ENCODE data around the gene TEPSIN.

TEPSIN gene

DNA sequence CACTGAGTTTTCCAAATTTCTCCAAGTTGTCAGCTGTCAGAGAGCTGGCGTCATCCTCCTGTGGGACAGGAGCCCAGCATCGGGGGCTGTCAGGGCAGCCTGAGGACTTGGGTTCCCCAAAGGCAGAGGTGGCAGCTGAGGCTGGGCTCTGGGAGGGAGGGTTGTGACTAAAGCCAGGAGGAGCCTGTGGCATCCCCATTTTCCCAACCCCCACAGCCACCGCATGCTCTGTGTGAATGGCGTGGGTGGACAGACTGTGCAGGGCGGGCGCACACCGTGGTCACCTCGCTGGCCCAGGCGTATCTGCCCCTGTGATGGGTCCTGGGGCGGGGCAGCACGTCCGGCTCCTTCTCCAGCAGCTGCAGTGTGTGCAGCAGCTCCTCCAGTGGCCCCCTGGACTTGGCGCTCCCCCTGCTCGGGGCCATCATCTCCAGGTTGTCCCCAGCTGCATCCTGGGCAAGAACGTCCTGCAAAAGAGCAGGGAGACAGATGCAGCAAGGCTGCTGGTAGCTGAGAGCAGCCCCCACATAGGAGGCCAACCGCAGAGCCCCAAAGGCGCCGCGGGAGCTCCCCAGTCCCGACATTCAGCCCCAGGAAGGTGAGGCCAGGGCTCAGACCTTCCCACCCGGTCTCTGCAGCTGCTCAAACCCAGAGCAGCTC lies 40.9 kb downstream of the TEPSIN start:
- no peak for DNase-seq (ENCODE audit: low read depth in 3 of 3)

DNA sequence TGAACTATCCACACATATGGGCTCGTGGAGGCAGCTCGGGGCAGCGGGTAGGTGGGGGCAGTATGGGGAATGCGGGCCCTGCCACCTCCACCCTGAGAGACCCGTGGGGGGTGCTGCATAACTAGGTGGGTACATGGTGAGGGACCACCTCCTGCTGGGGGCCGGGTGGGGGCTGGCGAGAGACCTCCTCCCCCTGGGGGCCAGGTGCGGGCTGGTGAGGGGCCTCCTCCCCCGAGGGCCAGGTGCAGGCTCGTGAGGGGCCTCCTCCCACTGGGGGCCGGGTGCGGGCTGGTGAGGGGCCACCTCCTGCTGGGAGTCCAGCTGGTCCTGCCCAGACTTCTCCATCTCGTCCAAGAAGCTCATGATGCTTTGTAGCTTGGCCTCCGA lies 41.5 kb downstream of the TEPSIN start:
- no peak for DNase-seq (ENCODE audit: low read depth in 3 of 3)

DNA sequence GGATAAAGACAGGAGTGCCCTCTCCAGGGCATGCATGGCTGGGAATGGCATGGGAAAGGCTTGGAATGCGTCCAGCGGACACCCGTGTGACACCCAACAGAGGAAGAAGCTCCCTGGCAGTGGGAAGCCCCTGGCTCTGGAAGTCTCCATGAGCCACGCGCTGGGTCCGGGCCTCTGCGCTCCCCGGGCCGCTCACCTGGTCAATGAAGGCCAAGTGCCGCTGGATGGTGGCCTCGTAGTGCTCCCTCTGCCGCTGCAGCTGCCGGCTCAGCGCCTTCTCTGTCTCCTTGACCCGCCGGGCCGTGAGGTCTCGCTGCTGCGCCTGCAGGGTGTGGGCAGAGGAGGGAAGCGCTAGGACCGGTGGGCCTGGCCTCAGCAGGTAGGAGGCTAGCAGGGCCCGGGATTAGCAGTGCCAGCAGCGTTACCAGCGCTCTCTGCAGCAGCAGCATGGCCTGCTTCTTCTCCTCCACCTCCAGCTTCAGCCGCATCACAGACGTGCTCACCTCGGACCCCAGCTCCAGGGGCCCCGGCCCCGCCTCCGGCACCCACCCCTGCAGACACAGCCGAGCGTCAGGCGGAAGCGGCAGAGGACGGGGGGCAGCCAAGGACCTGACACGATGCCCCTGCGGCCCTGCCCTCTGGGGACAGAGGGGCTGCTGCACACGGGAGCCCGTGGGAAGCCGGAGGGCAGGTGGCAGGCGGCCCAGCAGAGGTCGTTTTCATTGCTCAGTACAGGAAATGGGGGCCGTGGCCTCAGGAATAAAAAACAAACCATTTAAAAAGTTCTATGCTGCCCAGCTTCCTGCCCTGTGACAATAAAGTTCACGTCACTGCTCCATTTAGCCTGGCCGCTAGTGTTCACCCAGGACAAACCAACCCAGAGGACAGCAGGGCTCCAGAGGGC lies 42.1 kb downstream of the TEPSIN start:
- DNase-seq (ENCODE audit: low read depth in 3 of 3) = no peak

GRCh38 chr17:81195941-81196495 lies 42.8 kb downstream of the TEPSIN start:
- no peak for DNase-seq (ENCODE audit: low read depth in 3 of 3)

DNA sequence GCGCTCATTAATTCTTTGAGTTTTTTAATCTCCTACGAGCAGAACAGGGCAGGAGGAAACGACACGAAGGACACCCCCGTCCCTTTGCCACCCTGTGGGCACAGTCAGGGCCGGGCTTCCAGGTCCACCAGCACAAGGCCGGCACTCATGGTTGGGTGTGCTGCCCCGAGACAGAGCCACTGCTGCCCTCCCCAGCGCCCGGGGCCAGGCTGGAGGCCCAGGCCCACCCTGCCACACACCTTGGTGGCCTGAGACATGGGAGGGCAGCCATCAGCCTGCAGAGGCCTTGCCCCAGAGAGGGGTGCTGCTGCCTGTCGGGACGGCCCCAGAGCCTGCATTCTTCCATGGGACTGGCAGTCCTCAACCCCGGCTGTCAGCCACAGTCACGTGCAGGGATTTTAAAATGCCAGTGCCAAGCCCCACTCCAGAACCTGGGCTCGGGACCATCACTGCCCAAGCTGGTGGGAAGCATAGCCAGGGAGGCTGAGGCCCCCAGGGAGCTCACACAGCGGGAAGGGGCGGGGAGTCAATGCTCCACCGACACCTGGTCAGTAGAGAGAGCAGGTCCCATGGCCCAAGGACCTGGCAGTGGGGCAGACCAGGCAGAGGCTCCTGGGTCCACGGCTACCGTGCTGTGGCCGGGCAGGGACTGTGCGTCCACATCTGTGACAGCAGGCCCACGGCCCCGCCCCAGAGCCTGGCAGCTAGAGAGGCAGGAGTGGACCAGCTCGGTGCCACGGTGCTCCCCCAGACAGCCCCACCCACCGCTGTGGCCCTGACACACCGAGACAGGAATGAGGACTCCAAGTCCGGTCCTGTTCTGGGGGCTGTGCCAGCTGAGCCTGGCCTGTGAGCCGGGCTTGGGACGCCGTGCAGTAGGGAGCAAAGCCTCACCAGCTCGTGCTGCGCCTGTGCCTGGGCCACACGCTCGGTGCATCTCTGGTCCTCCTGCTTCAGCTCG lies 43.6 kb downstream of the TEPSIN start:
- DNase-seq (ENCODE audit: low read depth in 3 of 3) = no peak

GRCh38 chr17:81194225-81194760 lies 44.6 kb downstream of the TEPSIN start:
- no peak for DNase-seq (ENCODE audit: low read depth in 3 of 3)

GRCh38 chr17:81193470-81194224 lies 45.2 kb downstream of the TEPSIN start:
- DNase-seq (ENCODE audit: low read depth in 3 of 3) = no peak

DNA sequence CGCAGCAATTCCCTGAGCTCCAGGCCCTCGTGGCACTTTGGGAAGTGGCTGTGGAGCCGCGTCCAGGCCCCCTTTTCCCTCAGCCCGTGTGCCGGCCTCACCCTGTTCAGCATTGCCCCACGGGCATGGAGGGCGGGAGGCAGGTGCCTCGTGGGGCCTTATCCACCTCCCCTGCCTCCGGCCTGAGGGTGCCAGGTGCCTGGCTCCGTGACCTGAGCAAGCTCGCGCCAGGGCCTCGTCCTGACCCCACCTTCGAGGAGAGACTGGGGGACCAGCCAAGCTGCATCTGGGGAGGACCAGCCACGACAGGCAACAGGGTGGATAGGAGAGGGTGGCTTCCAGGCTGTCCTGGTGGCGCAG lies 45.8 kb downstream of the TEPSIN start:
- DNase-seq (ENCODE audit: low read depth in 3 of 3) = no peak

DNA sequence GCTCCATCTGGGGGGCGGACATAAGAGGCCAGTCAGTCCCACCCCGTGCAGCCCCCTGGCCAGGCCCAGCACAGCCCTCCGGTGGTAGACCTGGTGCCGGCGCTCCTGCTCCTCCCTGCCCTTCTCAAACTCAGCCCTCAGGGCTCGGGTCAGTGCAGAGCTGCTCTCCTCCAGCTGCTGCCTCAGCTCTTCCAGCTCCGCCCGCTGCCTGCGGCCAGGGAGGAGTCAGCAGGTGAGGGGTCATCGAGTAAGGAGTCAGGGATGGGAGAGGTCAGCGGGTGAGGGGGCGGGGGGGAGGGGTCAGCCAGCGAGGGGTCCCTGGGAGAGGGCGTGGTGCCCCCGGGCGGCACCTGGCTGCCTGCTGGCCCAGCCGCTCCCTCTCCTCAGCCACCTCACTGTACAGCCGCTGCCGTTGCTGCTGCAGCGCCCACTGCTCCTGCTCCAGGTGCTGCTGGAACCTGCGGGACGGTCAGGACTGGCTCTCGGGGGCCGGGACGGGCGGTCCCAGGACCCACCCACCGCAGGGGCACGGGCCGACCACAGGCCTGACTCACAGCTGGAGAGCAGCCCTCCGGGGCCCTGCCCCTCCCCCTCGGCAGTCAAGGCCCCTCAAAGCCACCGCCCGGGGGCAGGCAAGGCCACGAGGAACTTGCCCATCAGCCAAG lies 46.3 kb downstream of the TEPSIN start:
- no peak for DNase-seq (ENCODE audit: low read depth in 3 of 3)

- DNase-seq (ENCODE audit: low read depth in 3 of 3) = no peak
These were observed 47.2 kb downstream of the TEPSIN start for GRCh38 chr17:81191646-81192045.

DNA sequence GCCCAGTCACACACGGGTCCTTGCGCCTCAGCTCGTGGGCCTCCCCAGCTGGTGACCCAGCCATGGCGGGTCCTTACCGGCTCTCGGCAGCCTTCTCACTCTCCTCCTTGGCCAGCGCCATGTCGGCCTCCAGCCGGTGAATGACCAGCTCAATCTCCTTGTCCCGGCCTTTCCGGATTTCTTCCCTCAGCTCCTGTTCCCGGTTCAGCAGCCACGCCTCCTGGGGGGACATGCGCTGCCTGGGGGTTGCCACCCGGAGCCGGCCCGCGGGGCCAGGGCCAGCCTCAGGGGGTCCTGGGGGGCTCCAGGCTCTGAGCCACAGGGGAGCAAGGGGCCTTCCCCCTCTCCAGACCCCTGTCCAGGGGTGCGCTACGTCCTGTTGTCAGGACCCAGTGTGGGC lies 47.7 kb downstream of the TEPSIN start:
- DNase-seq (ENCODE audit: low read depth in 3 of 3) = no peak

- no peak for DNase-seq (ENCODE audit: low read depth in 3 of 3)
These were observed 48.3 kb downstream of the TEPSIN start for GRCh38 chr17:81190591-81190990.

DNA sequence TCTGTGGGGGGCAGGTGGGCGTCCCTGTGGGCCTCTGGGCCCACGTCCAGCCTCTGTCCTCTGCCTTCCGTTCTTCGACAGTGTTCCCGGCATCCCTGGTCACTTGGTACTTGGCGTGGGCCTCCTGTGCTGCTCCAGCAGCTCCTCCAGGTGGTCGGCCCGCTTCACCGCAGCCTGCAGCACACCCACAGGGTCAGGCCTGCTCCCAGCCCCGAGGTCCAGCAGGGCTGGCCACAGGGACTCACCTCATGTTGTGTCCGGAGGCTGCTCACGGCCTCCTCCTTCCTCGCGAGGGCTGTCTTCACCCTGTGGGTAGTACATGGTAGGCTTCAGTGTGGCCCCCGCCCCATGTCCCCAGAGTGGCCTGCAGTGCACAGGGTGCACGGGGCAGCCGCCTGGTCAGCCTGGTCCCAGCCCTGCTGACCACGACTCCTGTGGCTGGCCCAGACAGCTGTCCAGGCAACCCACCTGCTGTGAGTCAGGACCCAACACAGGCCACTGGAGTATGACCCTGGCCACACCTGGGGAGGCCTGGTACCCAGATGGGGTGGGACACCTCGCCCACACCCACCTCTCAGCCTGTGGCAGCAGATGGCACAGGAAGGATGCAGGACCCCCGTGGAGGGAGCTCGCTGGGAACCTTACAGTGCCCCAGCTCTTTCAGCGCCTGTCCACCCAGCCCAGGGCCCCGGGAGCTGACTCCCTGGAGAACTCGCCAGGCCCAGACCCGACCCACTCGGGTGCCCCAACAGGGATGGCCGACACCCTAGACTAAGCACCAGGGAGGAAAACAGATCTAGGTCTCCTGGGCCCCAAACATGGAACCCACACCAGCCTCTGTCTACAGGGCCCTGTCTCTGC lies 49.0 kb downstream of the TEPSIN start:
- no peak for DNase-seq (ENCODE audit: low read depth in 3 of 3)

- no peak for DNase-seq (ENCODE audit: low read depth in 3 of 3)
These were observed 49.8 kb downstream of the TEPSIN start for GRCh38 chr17:81189016-81189415.

- no peak for DNase-seq (ENCODE audit: low read depth in 3 of 3)
These were observed 50.4 kb downstream of the TEPSIN start for GRCh38 chr17:81188491-81188840.

DNA sequence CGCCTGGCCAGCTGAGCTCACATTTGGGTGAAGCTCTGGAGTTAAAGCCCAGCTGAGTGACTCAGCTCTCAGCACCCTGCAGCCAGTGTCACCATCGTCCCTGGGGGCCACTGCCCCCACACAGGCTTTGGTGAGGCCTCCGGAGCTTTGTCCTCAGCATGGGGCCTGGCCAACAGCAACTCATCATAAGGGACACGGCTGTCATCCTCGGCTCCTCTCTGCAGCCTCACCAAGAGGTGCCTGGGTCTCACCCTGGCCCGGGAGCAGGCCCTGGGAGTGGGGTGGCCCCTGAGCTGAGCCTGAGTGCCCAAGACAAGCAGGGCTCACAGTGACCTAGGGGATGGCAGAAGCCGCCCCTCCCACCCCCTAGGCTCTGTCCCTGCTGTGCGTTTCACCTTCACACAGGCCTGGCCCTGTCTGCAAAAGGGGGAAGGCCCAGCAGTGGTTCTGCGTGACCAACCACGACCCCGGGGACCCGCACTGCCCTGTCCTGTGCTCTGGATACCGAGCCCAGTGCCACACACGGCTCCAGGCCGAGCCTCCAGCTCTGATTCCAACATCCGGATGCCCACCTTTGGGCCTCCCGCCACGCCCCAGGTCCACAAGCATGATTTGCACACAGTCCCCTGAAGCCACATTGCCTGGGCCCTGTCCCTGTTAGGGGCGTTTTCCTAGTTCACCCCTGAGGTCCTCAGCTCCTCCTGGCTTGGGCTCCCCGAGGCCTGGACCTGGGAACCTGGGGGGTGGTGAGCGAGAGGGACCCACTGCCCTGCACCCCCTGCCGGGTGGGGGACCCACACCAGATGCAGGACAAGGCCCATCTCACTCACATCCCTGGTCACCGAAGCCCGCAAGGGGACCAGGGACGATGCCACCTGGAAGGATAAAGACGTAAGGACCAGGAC lies 51.0 kb downstream of the TEPSIN start:
- DNase-seq (ENCODE audit: low read depth in 3 of 3) = no peak

DNA sequence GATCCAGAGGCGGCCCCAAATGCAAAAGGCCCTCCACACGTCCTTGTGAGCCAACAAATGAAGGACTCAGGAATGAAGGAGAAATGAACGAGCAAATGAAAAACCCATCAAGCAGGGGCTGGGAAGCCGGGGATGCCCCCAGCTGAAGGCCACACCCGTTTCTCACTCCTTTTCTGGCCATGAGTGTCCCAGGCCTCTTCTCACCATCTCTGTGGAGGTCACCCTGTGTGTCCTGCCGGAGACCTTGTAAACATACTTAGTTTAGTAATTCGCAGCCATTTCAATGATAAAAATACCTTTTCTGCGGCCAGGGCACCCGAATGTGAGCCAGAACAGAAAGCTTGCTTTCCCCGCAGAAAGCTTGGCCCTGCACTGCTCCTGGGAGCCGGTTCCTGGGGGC lies 51.7 kb downstream of the TEPSIN start:
- DNase-seq (ENCODE audit: low read depth in 3 of 3) = no peak

DNA sequence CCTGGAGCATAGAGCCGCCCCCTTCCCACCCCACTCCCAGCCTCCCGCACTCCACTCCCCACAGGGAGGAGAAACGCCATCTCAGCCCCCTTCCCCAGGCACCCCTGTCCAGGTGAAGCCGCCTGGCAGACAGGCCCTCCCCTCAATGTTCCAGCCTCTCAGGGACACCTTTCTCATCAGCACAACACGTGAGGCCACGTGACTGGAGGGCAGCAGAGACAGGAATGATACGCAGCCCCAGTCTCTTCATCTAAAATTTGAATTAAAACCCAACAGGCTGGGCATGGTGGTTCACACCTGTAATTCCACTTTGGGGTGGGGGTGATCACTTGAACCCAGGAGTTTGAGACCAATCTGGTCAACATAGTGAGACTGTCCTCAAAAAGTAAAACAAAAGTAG lies 52.7 kb downstream of the TEPSIN start:
- no peak for DNase-seq (ENCODE audit: low read depth in 3 of 3)

Measured in stimulated activated CD4-positive, alpha-beta T cell treated with anti-CD3 and anti-CD28 coated beads, TNF-alpha, amount 100 ng/mL, for 48 hours (primary cell).